GM12874 (cell line): Measurements from ENCODE around the gene UBXN7.

Experiments
- TF ChIP-seq, protein P1 (sequence below): IDR thresholded peaks from 2 replicates; pipeline ENCODE4 v1.5.1; 2011; ENCODE audit warnings: low read depth, mild to moderate bottlenecking, control low read depth, low read length, moderate library complexity; ENCODE audit not compliant: insufficient read depth

Gene UBXN7

GRCh38 chr3:196336319-196337145, 95.7 kb downstream of the UBXN7 start:
- TF ChIP-seq, protein P1, sequence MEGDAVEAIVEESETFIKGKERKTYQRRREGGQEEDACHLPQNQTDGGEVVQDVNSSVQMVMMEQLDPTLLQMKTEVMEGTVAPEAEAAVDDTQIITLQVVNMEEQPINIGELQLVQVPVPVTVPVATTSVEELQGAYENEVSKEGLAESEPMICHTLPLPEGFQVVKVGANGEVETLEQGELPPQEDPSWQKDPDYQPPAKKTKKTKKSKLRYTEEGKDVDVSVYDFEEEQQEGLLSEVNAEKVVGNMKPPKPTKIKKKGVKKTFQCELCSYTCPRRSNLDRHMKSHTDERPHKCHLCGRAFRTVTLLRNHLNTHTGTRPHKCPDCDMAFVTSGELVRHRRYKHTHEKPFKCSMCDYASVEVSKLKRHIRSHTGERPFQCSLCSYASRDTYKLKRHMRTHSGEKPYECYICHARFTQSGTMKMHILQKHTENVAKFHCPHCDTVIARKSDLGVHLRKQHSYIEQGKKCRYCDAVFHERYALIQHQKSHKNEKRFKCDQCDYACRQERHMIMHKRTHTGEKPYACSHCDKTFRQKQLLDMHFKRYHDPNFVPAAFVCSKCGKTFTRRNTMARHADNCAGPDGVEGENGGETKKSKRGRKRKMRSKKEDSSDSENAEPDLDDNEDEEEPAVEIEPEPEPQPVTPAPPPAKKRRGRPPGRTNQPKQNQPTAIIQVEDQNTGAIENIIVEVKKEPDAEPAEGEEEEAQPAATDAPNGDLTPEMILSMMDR: no peak

DNA sequence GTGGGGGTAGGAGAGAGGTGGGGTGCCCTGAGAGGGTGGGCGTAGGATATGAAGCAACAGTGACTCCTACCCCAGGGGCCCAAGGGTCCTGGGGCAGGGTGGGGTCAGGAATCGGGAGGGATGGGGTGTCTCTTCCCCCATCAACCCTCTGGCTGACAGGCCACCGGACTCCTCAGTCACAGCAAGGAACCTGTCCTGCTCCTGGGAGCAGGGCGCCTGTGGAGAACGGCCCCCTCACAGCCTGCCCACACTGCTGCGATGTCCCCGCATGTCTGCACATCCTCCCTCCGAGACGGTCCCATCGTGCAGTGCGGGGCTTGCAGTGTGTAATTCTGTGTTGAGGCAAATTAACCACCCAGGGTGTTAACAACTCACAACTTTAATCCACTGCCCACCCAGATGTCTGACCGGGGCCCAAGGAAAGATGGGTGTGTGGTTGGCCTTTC, 96.7 kb downstream of the UBXN7 start:
- TF ChIP-seq, protein P1: no peak

- TF ChIP-seq, protein P1: no peak
These were observed 97.2 kb downstream of the UBXN7 start for GRCh38 chr3:196334982-196335381.

DNA sequence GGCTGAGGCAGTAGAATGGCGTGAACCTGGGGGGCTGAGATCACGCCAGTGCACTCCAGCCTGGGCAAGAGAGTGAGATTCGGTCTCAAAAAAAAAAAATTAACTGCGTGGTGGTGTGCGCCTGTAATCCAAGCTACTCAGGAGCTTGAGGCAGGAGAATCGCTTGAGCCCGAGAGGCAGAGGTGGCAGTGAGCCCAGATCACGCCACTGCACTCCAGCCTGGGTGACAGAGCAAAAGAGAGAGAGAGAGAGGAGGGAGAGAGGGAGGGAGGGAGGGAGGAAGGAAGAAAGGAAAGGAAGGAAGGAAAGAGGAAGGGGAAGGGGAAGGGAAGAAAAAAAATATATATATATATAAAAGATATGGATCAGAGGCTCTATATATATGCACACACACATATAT, 100.1 kb downstream of the UBXN7 start:
- TF ChIP-seq, protein P1: no peak

- TF ChIP-seq, protein P1: no peak
These were observed 104.8 kb downstream of the UBXN7 start for GRCh38 chr3:196327405-196327804.

DNA sequence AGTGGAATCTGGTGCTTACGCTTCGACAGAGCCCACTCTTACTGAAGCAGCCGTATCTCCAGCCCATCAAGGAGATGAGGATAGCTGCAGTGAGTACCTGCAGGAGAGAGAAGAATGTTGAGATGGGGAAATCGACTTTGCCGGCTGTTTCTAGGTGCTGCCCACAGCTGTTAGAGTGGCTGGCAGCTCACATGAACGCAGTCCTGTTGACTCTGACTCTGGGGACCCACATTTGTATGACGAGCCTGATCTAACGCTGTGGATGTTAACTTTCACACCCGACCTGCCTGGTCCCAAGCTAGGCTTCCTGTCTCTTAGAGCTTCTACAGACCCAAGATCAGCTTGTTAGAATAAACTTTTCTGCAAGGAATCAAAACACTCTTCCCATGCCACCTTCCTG, 105.3 kb downstream of the UBXN7 start:
- TF ChIP-seq, protein P1: no peak

GRCh38 chr3:196323691-196324090, 108.5 kb downstream of the UBXN7 start:
- TF ChIP-seq, protein P1: no peak
